ENCODE results near the gene CARD10. TPM values are rescaled to one million over a fixed set of nuclear protein-coding genes. Genes with fewer than 3 reads are reported as not detected.
A peak's percentile ranks its signal among the peaks of the same experiment; 100 is the strongest.

The CARD10 gene
- total RNA-seq, 8 experiments from 2014 or later = 1.1 to 7.5 (median 2.0) TPM

DNA sequence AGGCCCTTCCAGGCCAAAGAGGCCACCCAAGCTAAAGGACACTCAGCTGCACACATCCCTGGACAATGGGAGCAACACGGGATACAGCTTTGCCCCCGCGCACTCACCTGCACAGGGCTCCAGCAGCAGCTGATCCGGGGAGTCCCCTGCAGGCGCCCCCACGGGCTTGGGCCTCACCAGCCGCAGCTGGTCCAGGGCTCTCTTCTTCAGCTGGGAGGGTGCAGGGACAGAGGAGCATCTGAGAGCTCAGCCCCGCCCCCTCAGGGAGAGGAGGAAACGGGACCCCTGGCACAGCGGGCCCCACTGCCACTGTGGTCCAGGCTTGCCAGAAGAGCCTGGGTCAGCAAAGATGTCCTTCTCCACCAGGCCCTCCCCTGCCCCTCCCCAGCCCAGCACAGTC lies 25.2 kb downstream of the CARD10 start:
- Histone ChIP-seq H3K27ac (no peak overlapping the region), H3K4me3 (no peak overlapping the region), H3K4me1 (replicated peaks in 1 of 2) (peaks cover 20 to 21% of the 10 kb centered on the region in 2 donors)
- ATAC-seq (replicated peaks in 6 of 8) = peak in 4 of 8 experiments; percentile 19 to 49 (median 42)
- WGBS, 10 experiments = 87% methylated on average over 3 of the region's 10 CpGs; no CpG with 5 or more reads in 9 of the 10 experiments
- in situ Hi-C loops (cut with MboI; ENCODE audit: low pct_unique_long_range_greater_than_20kb in 2 of 9, low sequenced_read_pairs in 9 of 9, unreplicated experiment in 9 of 9) = no loop called here

DNA sequence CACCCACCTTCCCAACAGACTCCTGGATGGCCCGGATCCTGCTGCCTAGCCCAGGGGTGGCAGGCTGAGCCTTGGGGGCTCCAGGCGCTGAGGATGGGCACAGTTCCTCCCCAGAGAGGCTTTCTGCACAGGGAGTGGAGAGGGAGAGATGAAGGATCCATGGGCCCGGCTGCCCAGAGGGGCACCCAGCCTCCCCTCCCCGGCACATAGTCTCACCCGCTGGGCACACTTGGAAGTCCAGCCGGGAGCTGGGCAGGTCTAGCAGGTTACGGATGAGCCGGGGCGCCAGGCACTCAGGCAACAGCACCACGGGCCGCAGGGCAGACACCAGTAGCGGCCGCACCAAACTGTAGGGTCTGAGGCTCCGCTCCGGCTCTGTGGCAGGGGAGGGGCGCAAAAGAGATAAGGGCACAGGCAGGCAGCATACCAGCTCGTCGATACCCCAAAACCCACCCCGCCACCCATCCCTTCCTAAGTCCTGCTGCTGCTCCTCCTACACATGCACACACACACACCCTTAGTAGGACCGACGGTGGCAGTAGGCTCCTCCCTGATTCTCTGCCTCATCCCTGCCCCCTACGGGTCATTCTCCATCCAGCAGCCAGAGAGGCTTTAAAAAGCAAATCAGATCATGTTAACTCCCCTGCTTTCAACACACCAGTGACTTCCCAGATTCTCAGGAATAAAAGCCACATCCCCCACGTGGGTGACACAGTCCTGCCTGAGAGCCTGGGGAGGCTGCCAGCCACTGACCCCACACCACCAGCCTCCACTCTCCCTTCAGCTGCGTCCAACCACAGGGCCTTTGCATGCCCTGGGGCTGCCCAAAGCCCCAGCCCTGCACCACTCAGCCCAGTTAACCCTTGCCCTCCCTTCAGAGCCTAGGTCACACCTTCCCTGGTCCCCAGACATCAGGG lies 26.5 kb downstream of the CARD10 start:
- WGBS, 10 experiments = 20 to 91% (median 60%) methylated on average over 1 to 9 of the region's 24 CpGs; no CpG with 5 or more reads in 4 of the 10 experiments
- H3K4me3 ChIP-seq = no peak overlapping the region
- peaks cover 9 to 21% of the 10 kb centered on the region in 2 donors for H3K4me1 ChIP-seq (replicated peaks in 1 of 2)
- ATAC-seq (replicated peaks in 6 of 8) = peak in 5 of 8 experiments; percentile 4 to 92 (median 86)
- in situ Hi-C loops (cut with MboI; ENCODE audit: low pct_unique_long_range_greater_than_20kb in 2 of 9, low sequenced_read_pairs in 9 of 9, unreplicated experiment in 9 of 9) = no loop called here
- no peak overlapping the region for H3K27ac ChIP-seq

DNA sequence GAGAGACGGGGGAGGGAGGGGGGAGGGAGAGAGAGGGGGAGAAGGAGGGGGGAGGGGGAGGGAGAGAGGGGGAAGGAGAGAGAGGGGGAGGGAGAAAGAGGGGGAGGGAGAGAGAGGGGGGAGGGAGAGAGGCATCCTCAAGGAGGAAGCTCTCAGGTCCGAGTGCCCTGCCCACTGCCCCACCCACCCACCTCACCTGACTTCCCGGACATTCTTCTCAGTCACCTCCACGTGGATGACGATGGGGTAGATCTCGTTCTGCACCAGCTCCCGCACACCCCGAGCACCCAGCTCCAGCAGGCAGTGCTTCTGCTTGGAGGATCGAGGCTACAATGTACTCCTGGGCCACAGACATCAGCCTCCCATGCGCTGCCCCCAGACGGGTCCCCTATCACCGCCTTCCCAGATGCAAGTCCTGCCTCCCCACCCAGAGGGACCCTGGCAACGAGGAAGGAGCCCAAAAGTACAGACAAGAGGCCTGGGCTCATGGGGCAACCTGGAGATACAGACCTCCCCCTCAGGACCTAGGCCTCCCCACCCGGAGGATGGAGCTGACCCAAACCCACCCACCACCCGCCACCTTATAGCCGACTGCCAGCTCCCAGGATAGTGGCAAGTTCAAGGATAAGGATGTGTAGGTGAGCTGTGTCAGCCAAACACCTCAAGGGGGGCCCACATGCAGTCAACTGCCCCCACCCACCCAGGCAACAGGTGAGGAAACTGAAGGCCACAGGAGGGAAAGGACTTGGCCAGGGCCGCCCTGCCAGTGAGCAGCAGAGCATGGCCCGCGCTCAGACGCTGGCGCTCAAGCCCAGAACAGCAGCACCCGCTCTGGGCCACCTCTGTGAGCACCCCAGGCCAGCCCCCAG lies 27.4 kb downstream of the CARD10 start:
- 100% methylated on average over 2 of the region's 22 CpGs; no CpG with 5 or more reads in 9 of the 10 experiments for WGBS, 10 experiments
- ATAC-seq (replicated peaks in 6 of 8) = no peak
- in situ Hi-C loops (cut with MboI; ENCODE audit: low pct_unique_long_range_greater_than_20kb in 2 of 9, low sequenced_read_pairs in 9 of 9, unreplicated experiment in 9 of 9) = no loop called here
- Histone ChIP-seq H3K27ac (peak overlapping the region in 1 of 2 donors; percentile 47), H3K4me1 (replicated peaks in 1 of 2) (peaks cover 8 to 25% of the 10 kb centered on the region in 2 donors), H3K4me3 (no peak overlapping the region)

DNA sequence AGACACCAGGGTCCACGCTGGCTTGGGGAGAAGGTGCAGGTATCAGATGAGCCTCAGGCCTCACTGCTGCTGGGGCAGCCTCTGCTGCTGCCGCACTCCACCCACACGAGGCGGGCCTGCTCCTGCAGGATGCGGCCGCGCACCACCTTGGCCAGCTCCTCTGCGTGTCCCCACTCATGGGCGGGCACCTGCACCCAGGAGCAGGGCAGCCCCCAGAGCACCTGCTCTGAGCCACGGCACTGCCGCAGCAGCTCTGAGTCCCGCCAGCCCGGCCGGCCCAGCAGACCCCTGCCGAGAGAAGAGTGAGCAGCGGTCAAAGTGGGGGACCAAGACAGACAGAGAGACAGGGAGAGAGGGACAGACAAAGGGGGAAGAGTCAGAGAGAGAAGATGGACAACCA lies 28.1 kb downstream of the CARD10 start:
- in situ Hi-C loops (cut with MboI; ENCODE audit: low pct_unique_long_range_greater_than_20kb in 2 of 9, low sequenced_read_pairs in 9 of 9, unreplicated experiment in 9 of 9) = no loop called here
- no peak overlapping the region for H3K4me3 ChIP-seq
- WGBS, 10 experiments = 89% methylated on average over 6 of the region's 16 CpGs; no CpG with 5 or more reads in 9 of the 10 experiments
- H3K4me1 ChIP-seq (replicated peaks in 1 of 2) = peaks cover 9 to 32% of the 10 kb centered on the region in 2 donors
- H3K27ac ChIP-seq = peak overlapping the region in 1 of 2 donors; percentile 61
- ATAC-seq (replicated peaks in 6 of 8) = no peak

DNA sequence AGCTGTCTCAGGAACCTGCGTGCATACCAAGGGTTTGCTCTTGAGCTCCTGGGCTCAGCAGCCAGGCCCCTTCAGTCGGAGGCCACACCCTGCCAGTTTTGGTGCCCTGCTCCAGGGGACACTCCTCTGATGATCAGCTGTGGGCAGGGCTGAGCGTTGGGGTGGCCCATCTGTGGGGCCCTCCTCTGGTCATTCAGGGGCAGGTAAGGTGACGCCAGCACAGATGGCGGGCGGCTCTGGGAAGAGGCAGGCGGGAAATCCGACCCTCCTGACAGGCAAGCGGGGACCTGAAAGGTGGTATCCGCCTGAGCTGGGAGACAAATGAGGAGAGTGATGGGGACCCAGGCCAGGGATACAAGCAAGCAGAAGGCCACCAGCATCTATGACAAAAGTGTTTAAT lies 29.2 kb downstream of the CARD10 start:
- H3K27ac ChIP-seq = peak overlapping the region in 1 of 2 donors; percentile 18
- WGBS, 10 experiments = 50 to 100% (median 84%) methylated on average over 2 to 4 of the region's 10 CpGs; no CpG with 5 or more reads in 5 of the 10 experiments
- H3K4me3 ChIP-seq = no peak overlapping the region
- peaks cover 20 to 43% of the 10 kb centered on the region in 2 donors for H3K4me1 ChIP-seq (replicated peaks in 1 of 2)
- no peak for ATAC-seq (replicated peaks in 6 of 8)
- in situ Hi-C loops (cut with MboI; ENCODE audit: low pct_unique_long_range_greater_than_20kb in 2 of 9, low sequenced_read_pairs in 9 of 9, unreplicated experiment in 9 of 9) = no loop called here

DNA sequence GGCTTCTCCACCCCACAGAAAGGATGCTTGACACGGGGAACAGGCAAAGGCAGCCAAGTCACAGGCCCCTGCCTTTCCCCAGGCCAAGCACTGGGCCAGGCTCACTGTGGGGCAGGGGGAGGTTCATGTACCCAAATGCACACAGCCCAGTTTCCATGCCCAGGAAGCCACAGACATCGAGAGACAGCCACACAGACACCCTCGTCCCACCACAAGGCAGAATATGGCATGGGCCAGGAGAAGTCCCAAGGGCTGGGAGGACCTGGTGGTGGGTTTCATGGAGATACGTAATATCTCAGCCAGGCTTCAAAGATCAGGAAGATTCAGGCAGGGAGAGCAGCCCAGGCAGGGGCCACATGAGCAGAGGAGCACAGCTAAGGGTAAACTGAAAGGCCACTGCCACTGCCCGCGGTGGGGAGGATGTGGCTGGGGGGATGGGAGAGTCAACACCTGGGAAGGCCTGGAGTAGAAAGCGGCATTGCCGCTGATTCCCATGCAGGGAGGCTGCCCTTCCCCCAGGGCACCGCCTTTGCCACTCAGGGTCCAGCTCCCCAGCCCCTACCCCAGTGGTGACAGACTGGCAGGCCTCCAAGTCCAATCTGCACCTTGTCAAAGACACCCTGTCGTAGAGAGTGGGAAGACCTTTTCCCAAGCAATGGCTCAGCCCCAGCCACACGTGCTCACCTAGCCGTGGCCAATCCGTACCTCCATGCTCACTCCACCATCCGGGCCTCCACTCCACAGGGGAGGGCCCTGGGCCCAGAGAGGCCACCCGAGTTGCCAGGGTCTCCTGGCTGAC lies 30.7 kb downstream of the CARD10 start:
- H3K4me3 ChIP-seq = no peak overlapping the region
- H3K27ac ChIP-seq = no peak overlapping the region
- ATAC-seq (replicated peaks in 6 of 8) = no peak
- peaks cover 32 to 51% of the 10 kb centered on the region in 2 donors for H3K4me1 ChIP-seq (replicated peaks in 1 of 2)
- WGBS, 10 experiments = 53 to 100% (median 64%) methylated on average over 2 to 3 of the region's 15 CpGs; no CpG with 5 or more reads in 4 of the 10 experiments
- in situ Hi-C loops (cut with MboI; ENCODE audit: low pct_unique_long_range_greater_than_20kb in 2 of 9, low sequenced_read_pairs in 9 of 9, unreplicated experiment in 9 of 9) = no loop called here

DNA sequence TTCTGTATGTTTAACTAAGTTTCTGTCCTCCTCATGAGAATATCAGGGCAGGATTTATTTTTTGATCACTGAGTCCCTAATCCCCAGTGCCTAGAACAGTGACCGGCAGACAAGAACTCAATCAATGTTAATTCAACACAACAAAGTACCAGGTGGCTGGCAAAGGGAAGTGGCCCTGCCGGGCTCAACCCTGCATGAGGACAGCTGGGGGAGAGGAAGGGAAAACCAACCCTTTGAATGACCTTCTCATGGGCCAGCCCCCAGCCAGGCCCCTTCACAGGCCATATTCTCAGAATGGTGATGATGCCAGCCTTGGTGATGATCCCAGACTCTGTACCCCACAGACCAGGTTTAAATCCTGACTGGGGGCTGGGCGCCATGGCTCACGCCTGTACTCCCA lies 31.6 kb downstream of the CARD10 start:
- H3K4me3 ChIP-seq = no peak overlapping the region
- no peak overlapping the region for H3K27ac ChIP-seq
- in situ Hi-C loops (cut with MboI; ENCODE audit: low pct_unique_long_range_greater_than_20kb in 2 of 9, low sequenced_read_pairs in 9 of 9, unreplicated experiment in 9 of 9) = no loop called here
- 17 to 92% (median 21%) methylated on average over 1 to 4 of the region's 4 CpGs; no CpG with 5 or more reads in 5 of the 10 experiments for WGBS, 10 experiments
- peaks cover 36 to 61% of the 10 kb centered on the region in 2 donors for H3K4me1 ChIP-seq (replicated peaks in 1 of 2)
- ATAC-seq (replicated peaks in 6 of 8) = no peak

DNA sequence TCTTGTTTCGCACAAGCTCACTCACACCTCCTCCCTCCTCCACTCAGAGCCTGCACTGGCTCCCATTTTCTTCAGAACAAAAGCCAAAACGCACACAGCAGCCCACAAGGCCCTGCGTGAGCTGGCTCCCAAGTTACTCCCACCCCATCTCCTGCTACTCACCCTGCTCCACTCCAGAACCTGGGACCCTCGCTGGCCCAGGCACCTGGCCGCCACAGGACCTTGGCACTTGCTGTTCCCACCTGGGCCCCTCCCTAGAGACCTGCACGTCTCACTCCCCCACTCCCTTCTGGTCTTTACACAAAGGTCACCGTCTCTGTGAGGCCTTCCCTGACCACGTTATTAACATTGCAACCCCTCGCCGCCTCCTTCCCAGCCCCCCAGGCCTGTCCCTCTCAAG lies 32.1 kb downstream of the CARD10 start:
- peaks cover 39 to 65% of the 10 kb centered on the region in 2 donors for H3K4me1 ChIP-seq (replicated peaks in 1 of 2)
- 42 to 89% (median 60%) methylated on average over 1 to 8 of the region's 10 CpGs; no CpG with 5 or more reads in 3 of the 10 experiments for WGBS, 10 experiments
- no peak overlapping the region for H3K27ac ChIP-seq
- H3K4me3 ChIP-seq = no peak overlapping the region
- in situ Hi-C loops (cut with MboI; ENCODE audit: low pct_unique_long_range_greater_than_20kb in 2 of 9, low sequenced_read_pairs in 9 of 9, unreplicated experiment in 9 of 9) = no loop called here
- no peak for ATAC-seq (replicated peaks in 6 of 8)

DNA sequence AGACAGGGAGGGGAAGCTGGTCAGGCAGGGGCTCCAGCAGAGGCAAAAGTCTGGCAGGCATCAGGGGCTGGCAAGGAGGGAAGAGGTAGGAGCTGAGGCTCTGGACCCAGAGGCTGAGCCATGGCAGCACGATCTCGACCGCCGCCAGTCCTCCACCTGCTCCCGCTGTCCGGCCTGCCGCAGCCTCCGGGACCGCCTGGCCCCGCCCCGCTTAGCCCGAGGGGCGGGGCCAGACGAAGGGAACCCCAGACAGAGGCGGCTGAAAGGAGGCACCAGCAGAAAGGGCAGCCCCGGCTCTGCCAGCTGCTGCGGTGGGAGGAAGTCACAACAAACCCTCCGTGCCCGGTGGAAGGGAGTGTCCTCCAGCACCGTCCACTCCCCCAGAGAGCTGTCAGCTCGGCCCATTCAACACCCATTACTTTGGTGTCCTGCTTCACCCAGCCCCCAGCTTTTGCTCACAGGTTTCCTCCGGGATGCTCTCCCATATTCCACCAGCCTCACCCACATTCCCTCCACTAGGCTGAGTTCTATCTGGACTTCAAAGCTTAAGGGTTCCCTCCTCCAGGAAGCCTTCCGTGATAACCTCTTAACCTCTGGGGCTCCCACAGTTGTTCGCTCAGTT lies 32.9 kb downstream of the CARD10 start, which contains the start of gene MFNG:
TSS of gene MFNG (minus strand) at position 161 of the 622 bp plus-strand sequence. CDS start 207 bp downstream, outside the sequence.
- peaks cover 40 to 69% of the 10 kb centered on the region in 2 donors for H3K4me1 ChIP-seq (replicated peaks in 1 of 2)

DNA sequence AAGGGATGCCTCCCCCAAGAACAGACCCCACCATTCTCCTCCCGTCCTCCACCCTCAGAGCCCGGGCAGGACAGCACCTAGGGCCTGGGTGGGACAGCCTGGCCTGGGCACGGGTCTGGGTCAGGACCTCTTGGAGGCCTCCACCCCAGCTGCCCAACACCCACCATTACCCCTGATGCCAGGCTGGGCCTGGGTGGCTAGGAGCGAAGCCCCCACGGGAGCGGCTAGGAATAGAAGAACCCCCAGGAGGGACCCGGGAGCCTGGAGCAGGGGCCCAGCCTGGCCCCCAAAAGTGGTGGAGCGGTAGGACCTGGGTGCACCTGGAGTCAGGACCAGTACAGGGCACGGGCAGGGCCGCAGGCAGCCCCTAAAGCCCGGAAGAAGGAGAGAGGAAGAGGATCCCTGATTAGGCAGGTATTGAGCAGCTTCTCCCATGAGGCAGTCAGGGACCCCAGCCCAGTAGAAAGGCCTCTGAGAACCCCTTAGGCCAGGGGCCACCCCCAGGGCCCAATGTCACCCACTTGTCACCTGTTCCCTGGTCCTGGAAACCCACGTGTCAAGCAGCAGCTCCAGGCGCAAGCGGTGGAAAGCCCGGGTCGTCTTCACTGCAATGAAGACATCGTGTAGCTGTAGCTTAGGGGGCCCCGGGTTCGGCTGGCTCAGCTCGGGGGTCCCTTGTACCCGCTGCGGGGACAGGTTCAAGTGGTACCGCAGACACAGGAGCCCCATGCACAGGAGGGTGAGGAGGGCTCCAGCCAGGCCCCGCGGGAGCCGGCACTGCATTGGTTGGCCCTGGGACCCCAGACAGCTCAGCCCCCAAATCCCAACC lies 33.6 kb downstream of the CARD10 start:
- Histone ChIP-seq H3K4me3 (peak overlapping the region in 2 of 5 donors; percentile 9), H3K27ac (peak overlapping the region in 1 of 2 donors; percentile 32), H3K4me1 (replicated peaks in 1 of 2) (peaks cover 47 to 72% of the 10 kb centered on the region in 2 donors)
- peak in 1 of 8 experiments; percentile 3 for ATAC-seq (replicated peaks in 6 of 8)
- in situ Hi-C loops (cut with MboI; ENCODE audit: low pct_unique_long_range_greater_than_20kb in 2 of 9, low sequenced_read_pairs in 9 of 9, unreplicated experiment in 9 of 9) = no loop called here
- 76 to 89% methylated on average over 3 of the region's 26 CpGs; no CpG with 5 or more reads in 8 of the 10 experiments for WGBS, 10 experiments

More for the DNA sequence above, 32.9 kb downstream of the CARD10 start, which contains the start of gene MFNG:
- ATAC-seq (replicated peaks in 6 of 8) = peak; percentile 55 to 89 (median 64)
- H3K4me3 ChIP-seq = peak within 1 kb of the TSS in 2 of 5 donors; percentile 9
- in situ Hi-C loops (cut with MboI; ENCODE audit: low pct_unique_long_range_greater_than_20kb in 2 of 9, low sequenced_read_pairs in 9 of 9, unreplicated experiment in 9 of 9) = no loop called here
- peak within 1 kb of the TSS in 1 of 2 donors; percentile 32 for H3K27ac ChIP-seq
- 0 to 100% (median 23%) methylated on average over 1 to 6 of the region's 24 CpGs; no CpG with 5 or more reads in 5 of the 10 experiments for WGBS, 10 experiments
